Caco-2 (cell line): ENCODE results near the gene CYP51A1. TPM values are rescaled to one million over a fixed set of nuclear protein-coding genes. Genes with fewer than 3 reads are reported as not detected.

ENCODE experiments used
- BruUV-seq: library from RNA; stranded (reverse); fragments of 400-500 nt; replicated peaks from 2 replicates; lab custom pipeline; 2021; lab: Mats Ljungman, UMichigan
- CTCF ChIA-PET: fragments of 300-600 bp; sonication (Branson Sonifier 250); formaldehyde crosslinking; loops from one replicate; lab custom pipeline; 2022; ENCODE audit warnings: antibody characterized with exemption; lab: Charles Lee
- POLR2A ChIA-PET: fragments of 300-600 bp; sonication (Branson Sonifier 250); formaldehyde crosslinking; loops from one replicate; lab custom pipeline; 2022; ENCODE audit warnings: antibody characterized with exemption; lab: Charles Lee
- DNase-seq, 2 experiments: peaks; one replicate each; pipeline versions ENCODE4 v3.0.0 to v3.0.0-alpha.2; 2020 to 2022
- H3K27me3 ChIP-seq: replicated peaks from 2 replicates; pipeline ENCODE4 v1.6.0; 2011; ENCODE audit warnings: low read length; ENCODE audit not compliant: control insufficient read depth, insufficient read depth
- H3K36me3 ChIP-seq: 2 replicates; pipeline ENCODE4 v1.5.1; 2011; ENCODE audit warnings: low read length; ENCODE audit not compliant: control insufficient read depth, insufficient read depth
- H3K4me1 ChIP-seq: fragments of 250-450 bp; sonication (Bioruptor Pico); 2 replicates; pipeline ENCODE4 v1.5.1; 2020; ENCODE audit warnings: mild to moderate bottlenecking
- H3K4me3 ChIP-seq: 2 replicates; pipeline ENCODE4 v1.5.1; 2011; ENCODE audit warnings: low read depth, mild to moderate bottlenecking, control low read depth, low read length
- H3K9me3 ChIP-seq: fragments of 250-450 bp; sonication (Bioruptor Pico); 2 replicates; pipeline ENCODE4 v1.5.1; 2020; ENCODE audit warnings: mild to moderate bottlenecking, moderate library complexity
- H3K27ac Mint-ChIP-seq: one replicate; pipeline ENCODE4 v1.8.0; 2022; ENCODE audit warnings: mixed read lengths; ENCODE audit not compliant: unreplicated experiment
- H3K27me3 Mint-ChIP-seq: one replicate; pipeline ENCODE4 v1.8.0; 2022; ENCODE audit warnings: mixed read lengths; ENCODE audit not compliant: insufficient read depth, unreplicated experiment
- H3K36me3 Mint-ChIP-seq: one replicate; pipeline ENCODE4 v1.8.0; 2022; ENCODE audit warnings: mild to moderate bottlenecking, mixed read lengths; ENCODE audit not compliant: insufficient read depth, unreplicated experiment
- H3K4me1 Mint-ChIP-seq: one replicate; pipeline ENCODE4 v1.8.0; 2022; ENCODE audit warnings: low read depth, mixed read lengths; ENCODE audit not compliant: unreplicated experiment
- H3K4me3 Mint-ChIP-seq: one replicate; pipeline ENCODE4 v1.8.0; 2022; ENCODE audit warnings: mild to moderate bottlenecking, moderate library complexity, mixed read lengths; ENCODE audit not compliant: unreplicated experiment
- H3K9me3 Mint-ChIP-seq: one replicate; pipeline ENCODE4 v1.8.0; 2022; ENCODE audit warnings: mixed read lengths; ENCODE audit not compliant: unreplicated experiment
- CTCF ChIP-seq, 2 experiments: fragments of 200-600 bp in 1 of 2; IDR thresholded peaks; 1 replicate in 1 of 2; 2 replicates in 1 of 2; pipeline versions ENCODE4 v1.5.1 to v1.8.0; 2011 to 2022; ENCODE audit warnings: antibody characterized with exemption in 1 of 2, control low read depth in 1 of 2, inconsistent platforms in 1 of 2, low read depth in 1 of 2, low read length in 1 of 2, mild to moderate bottlenecking in 1 of 2, moderate library complexity in 1 of 2; ENCODE audit not compliant: insufficient read depth in 1 of 2, severe bottlenecking in 1 of 2, unreplicated experiment in 1 of 2
- intact Hi-C: fragments of 100-400 bp; cut with micrococcal nuclease; formaldehyde crosslinking; loops from one replicate; pipeline ENCODE4 v1.10.0; 2022; ENCODE audit not compliant: unreplicated experiment
- total RNA-seq: library from RNA; stranded (reverse); gene quantifications from 2 replicates; pipeline ENCODE4 v1.2.3, GENCODE V29; 2022

CYP51A1 gene
- total RNA-seq, 1 experiment from 2014 or later: 153 TPM

DNA sequence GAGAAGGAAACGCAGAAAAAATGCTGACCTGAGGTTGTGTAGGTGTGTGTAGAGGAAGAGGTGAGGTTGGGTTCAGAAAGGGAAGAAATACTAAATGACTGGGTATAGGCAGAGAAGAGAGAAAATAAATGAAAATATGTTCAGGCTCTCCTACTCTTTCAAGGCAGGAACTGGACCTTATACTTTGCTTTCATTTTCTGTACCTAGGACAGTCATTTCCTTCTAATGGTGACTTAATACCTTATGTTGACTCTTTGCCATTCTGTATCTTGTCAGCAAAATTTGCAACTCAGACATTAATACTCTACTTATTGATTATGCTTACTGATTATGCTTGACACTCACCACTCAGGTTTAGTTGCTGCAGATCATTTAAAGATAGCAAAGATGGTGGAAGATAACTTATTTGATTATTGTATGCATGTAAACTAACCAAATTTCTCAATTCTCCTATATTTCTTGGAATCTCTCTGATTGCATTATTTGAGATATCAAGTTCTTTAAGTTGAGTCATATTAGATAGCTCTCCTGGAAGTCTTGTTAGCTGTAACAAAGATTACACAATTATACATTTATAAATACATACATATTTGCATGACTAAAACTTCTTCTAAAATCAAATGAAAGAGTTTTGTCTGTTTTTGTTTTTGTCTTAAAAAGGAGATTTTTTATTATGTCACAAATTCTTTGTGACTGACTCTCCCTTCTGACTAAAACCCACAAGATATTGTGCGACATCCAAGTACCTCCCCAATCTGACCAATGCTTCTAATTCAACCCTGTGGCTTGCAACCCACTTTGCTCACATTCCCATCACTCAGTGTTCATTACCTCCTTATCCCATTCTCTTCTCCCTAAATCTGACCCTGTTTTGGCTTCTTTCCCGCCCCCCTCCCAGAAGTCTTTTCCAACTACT lies 24.6 kb upstream of the CYP51A1 start:
- Histone ChIP-seq H3K4me1 (no peaks in the 10 kb centered on the region), H3K36me3 (no peaks in the 10 kb centered on the region), H3K4me3 (no peak overlapping the region), H3K9me3 (no peaks in the 10 kb centered on the region), H3K27me3 (no peaks in the 10 kb centered on the region)
- BruUV-seq: no TSS peak
- Mint-ChIP-seq H3K27ac (no peak overlapping the region), H3K4me3 (no peak overlapping the region), H3K4me1 (no peaks in the 10 kb centered on the region), H3K36me3 (no peaks in the 10 kb centered on the region), H3K9me3 (no peaks in the 10 kb centered on the region), H3K27me3 (peaks cover 8% of the 10 kb centered on the region)
- CTCF ChIA-PET: no interaction called here
- POLR2A ChIA-PET: no interaction called here
- intact Hi-C loops: no loop called here
- no peak for TF ChIP-seq CTCF (IDR thresholded peaks at IDR 0.05; ENCODE audit: insufficient read depth in 1 of 2, low read depth in 1 of 2, low read length in 1 of 2, severe bottlenecking in 1 of 2, unreplicated experiment in 1 of 2)
- DNase-seq: no peak

GRCh38 chr7:92156990-92157389 lies 22.7 kb upstream of the CYP51A1 start:
- ChIA-PET CTCF (interaction anchor here (0.7 kb wide), 1 partner anchor 186 kb away, joined by 3 read pairs; no protein-coding TSS in a partner anchor), POLR2A (interaction anchor here (0.7 kb wide), 1 partner anchor 22 kb away, joined by 5 read pairs; no protein-coding TSS in a partner anchor)
- DNase-seq: no peak
- no peaks in the 10 kb centered on the region for H3K4me1 ChIP-seq
- Mint-ChIP-seq H3K27me3 (peaks cover 5% of the 10 kb centered on the region), H3K4me3 (no peak overlapping the region), H3K9me3 (no peaks in the 10 kb centered on the region), H3K27ac (no peak overlapping the region), H3K4me1 (no peaks in the 10 kb centered on the region), H3K36me3 (no peaks in the 10 kb centered on the region)
- H3K27me3 ChIP-seq: no peaks in the 10 kb centered on the region
- no peak overlapping the region for H3K4me3 ChIP-seq
- intact Hi-C loops: no loop called here
- H3K9me3 ChIP-seq: no peaks in the 10 kb centered on the region
- TF ChIP-seq CTCF (IDR thresholded peaks at IDR 0.05; ENCODE audit: insufficient read depth in 1 of 2, low read depth in 1 of 2, low read length in 1 of 2, severe bottlenecking in 1 of 2, unreplicated experiment in 1 of 2): no peak
- no peaks in the 10 kb centered on the region for H3K36me3 ChIP-seq
- no TSS peak for BruUV-seq

DNA sequence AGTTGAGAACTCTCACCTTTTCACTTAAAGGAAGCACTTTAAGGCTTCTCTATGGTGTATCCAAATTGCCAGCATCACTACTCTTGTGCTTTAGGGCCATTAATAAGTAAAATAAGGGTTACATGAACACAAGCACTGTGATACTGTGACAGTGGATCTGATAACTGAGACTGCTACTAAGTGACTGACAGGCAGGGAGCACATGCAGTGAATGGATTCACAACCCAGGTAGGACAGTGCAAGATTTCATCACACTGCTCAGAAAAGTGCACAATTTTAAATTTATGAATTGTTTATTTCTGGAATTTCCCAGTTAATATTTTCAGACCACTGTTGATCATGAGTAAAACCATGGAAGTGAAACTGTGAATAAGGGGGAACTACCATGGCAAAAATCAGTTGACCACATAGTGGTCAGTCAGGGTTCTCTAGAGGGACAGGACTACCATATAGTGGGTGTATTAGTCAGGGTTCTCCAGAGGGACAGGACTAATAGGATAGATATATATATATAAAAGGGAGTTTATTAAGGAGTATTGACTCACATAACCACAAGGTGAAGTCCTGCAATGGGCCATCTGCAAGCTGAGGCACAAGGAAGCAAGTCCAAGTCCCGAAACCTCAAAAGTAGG lies 20.9 kb upstream of the CYP51A1 start:
- H3K36me3 Mint-ChIP-seq: no peaks in the 10 kb centered on the region
- no peaks in the 10 kb centered on the region for H3K9me3 Mint-ChIP-seq
- no peak for DNase-seq
- Histone ChIP-seq H3K36me3 (no peaks in the 10 kb centered on the region), H3K4me3 (no peak overlapping the region), H3K27me3 (no peaks in the 10 kb centered on the region), H3K9me3 (no peaks in the 10 kb centered on the region), H3K4me1 (no peaks in the 10 kb centered on the region)
- CTCF ChIA-PET: no interaction called here
- no peak for TF ChIP-seq CTCF (IDR thresholded peaks at IDR 0.05; ENCODE audit: insufficient read depth in 1 of 2, low read depth in 1 of 2, low read length in 1 of 2, severe bottlenecking in 1 of 2, unreplicated experiment in 1 of 2)
- intact Hi-C loops: no loop called here
- H3K4me3 Mint-ChIP-seq: no peak overlapping the region
- H3K27ac Mint-ChIP-seq: no peak overlapping the region
- no peaks in the 10 kb centered on the region for H3K27me3 Mint-ChIP-seq
- no peaks in the 10 kb centered on the region for H3K4me1 Mint-ChIP-seq
- BruUV-seq: no TSS peak
- POLR2A ChIA-PET: no interaction called here
